Testis (tissue), 3 donors: ENCODE measurements around the gene C2orf81. TPM values are rescaled to one million over a fixed set of nuclear protein-coding genes. Genes with fewer than 3 reads are reported as not detected.
"Not testable (repeated sequence)": the region's sequence is repeated elsewhere in the genome, so short reads cannot be mapped to it uniquely, and the experiment has no call there.

ENCODE experiments used
- DNase-seq: peaks from one replicate; pipeline ENCODE4 v3.0.0-alpha.2; 2019
- H3K27ac ChIP-seq, 2 donors: fragments of 200-600 bp; sonication (generic); one replicate each; pipeline ENCODE4 v1.5.1; 2019
- H3K27me3 ChIP-seq: fragments of 200-600 bp; sonication (generic); one replicate; pipeline ENCODE4 v1.5.1; 2019
- H3K36me3 ChIP-seq: fragments of 200-600 bp; sonication (generic); one replicate; pipeline ENCODE4 v1.5.1; 2017; ENCODE audit warnings: low read depth; ENCODE audit errors: missing control alignments
- H3K4me1 ChIP-seq: fragments of 200-600 bp; sonication (generic); one replicate; pipeline ENCODE4 v1.5.1; 2019
- H3K4me3 ChIP-seq, 2 donors: fragments of 200-600 bp; sonication (generic); one replicate each; pipeline ENCODE4 v1.5.1; 2017 to 2019
- H3K9me3 ChIP-seq: fragments of 200-600 bp; sonication (generic); one replicate; pipeline ENCODE4 v1.5.1; 2017
- CTCF ChIP-seq, 3 experiments: fragments of 450-650 bp in 2 of 3; fragments of 200-600 bp in 1 of 3; sonication (generic) in 1 of 3; IDR thresholded peaks; one replicate each; pipeline ENCODE4 v1.5.1; 2016 to 2019; ENCODE audit warnings: antibody characterized with exemption in 3 of 3, mild to moderate bottlenecking in 2 of 3, moderate library complexity in 1 of 3
- POLR2A ChIP-seq: fragments of 450-650 bp; IDR thresholded peaks from one replicate; pipeline ENCODE4 v1.6.1; 2017; ENCODE audit warnings: antibody characterized with exemption, mild to moderate bottlenecking, moderate library complexity
- WGBS, 2 donors: methylation state at CpG; one replicate each; pipeline ENCODE4 v1.1.5; 2018; 5-methylcytosine and 5-hydroxymethylcytosine counted together
- intact Hi-C: fragments of 100-400 bp; cut with DNase I; formaldehyde crosslinking; loops from one replicate; pipeline ENCODE4 v1.15.1; 2023; ENCODE audit warnings: low total_unique reads
- polyA plus RNA-seq: library from polyadenylated mRNA; stranded (reverse); fragments of 350-450 nt; fragmentation: Illumina TruSeq; extraction: RNeasy Lipid Tissue Mini Kit (QIAGEN cat#74804); gene quantifications from one replicate; pipeline ENCODE4 v1.2.3, GENCODE V29; 2014; ENCODE audit warnings: low read depth, low replicate concordance; ENCODE audit not compliant: insufficient read depth
- total RNA-seq, 2 donors: library from RNA; depleted of rRNA; stranded (reverse); fragments of >200 nt; gene quantifications; one replicate each; pipeline ENCODE4 v1.2.3, GENCODE V29; 2016

Gene C2orf81
- total and polyA plus RNA-seq, 3 donors from 2014 or later: 10.4 to 23.1 (median 15.7) TPM

DNA sequence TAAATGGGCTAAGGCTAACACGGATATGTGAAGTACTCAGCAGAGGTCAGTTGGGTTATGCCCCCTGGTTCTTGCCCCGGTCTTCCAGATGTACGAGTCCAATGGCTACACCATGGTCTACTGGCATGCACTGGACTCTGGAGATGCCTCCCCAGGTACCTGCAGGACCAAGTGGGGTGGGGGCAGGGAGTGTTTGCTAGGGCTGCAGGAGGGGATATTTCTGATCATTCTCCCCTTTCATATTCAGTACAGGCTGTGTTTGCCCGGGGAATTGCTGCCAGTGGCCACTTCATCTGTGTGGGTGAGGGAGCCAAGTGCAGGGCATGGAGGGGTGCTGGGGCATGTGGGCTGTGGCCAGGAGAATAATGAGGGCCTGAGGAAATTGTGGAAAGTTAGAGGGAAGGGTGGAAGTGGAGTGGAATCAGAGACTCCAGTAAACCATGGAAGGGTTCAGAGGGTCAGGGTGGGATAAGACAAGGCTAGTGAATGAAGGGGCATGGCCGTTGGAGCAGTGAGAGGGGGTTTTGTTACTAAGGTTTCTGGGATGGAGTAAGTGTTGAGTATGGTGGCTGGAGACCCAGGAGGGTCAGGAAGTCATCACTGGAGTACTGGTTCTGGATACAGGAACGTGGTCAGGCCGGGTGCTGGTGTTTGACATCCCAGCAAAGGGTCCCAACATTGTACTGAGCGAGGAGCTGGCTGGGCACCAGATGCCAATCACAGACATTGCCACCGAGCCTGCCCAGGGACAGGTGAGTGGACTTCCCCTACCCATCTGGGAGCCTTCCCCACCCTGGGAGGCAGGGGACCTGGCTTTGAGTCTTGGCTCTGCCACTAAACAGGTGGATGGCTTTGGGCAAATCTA lies 2.0 kb upstream of the C2orf81 start:
- H3K27me3 ChIP-seq: no peaks in the 10 kb centered on the region
- TF ChIP-seq CTCF (IDR thresholded peaks at IDR 0.05): no peak
- no peak for TF ChIP-seq POLR2A
- no peaks in the 10 kb centered on the region for H3K9me3 ChIP-seq
- WGBS, 2 donors: 71 to 74% methylated on average over 9 of the region's 9 CpGs
- H3K4me3 ChIP-seq: no peak overlapping the region
- intact Hi-C loops: no loop called here
- DNase-seq: no peak
- H3K36me3 ChIP-seq: no peaks in the 10 kb centered on the region
- no peak overlapping the region for H3K27ac ChIP-seq
- H3K4me1 ChIP-seq: no peaks in the 10 kb centered on the region

DNA sequence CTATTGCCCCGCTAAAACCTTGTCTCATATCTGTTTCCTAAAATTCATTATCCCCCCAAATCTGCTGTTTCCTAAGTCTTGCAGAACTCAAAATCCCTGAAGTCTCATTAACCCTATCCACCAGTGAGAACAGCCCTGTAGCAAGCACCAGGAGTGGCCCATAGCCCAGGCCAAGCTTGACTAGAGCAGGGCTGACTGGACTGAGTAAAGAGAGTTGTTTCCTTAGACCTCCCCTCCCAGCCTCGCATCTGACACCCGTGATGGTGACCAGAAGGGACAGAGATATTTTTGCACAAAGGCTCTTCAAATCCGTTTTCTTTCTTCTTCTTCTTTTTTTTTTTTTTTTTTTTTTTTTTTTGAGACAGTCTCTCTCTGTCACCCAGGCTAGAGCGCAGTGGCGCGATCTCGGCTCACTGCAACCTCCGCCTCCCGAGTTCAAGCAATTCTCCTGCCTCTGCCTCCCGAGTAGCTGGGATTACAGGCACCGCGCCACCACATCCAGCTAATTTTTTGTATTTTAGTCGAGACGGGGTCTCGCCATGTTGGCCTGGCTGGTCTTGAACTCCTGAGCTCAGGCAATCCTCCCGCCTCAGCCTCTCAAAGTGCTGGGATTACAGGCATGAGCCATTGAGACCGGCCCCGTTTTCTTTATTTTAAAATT lies 846 bp downstream of the C2orf81 start:
- H3K27me3 ChIP-seq, H3K36me3 ChIP-seq, H3K27ac ChIP-seq, H3K4me1 ChIP-seq, intact Hi-C loops, H3K9me3 ChIP-seq, DNase-seq: not testable (repeated sequence)
- WGBS, 2 donors: 45 to 71% methylated on average over 19 of the region's 19 CpGs
- peak overlapping the region in 1 of 2 donors; percentile 67 for H3K4me3 ChIP-seq

DNA sequence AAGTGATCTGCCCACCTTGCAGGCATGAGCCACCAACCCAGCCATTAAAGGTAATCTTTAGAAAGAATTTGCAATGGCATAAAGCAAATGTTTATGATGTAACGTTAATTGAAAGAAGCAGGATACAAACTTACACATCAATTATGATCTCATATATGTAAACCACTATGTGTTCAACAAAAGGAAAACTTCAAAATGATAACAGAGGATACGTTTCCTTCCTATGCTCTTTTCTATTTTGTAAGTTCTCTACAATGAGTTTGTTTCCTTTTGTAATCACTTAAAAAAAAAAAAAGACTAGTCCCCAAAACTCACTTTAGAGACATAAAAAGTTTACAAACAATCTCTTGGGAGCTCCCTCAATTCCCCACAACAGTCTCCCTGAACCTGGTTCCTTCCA lies 1.4 kb downstream of the C2orf81 start:
- no peak overlapping the region for H3K4me3 ChIP-seq
- no peak for DNase-seq
- no peak for TF ChIP-seq CTCF (IDR thresholded peaks at IDR 0.05)
- TF ChIP-seq POLR2A: no peak
- intact Hi-C loops: no loop called here
- H3K27ac ChIP-seq: no peak overlapping the region
- H3K27me3 ChIP-seq: no peaks in the 10 kb centered on the region
- no peaks in the 10 kb centered on the region for H3K9me3 ChIP-seq
- H3K36me3 ChIP-seq: no peaks in the 10 kb centered on the region
- peaks cover 11% of the 10 kb centered on the region for H3K4me1 ChIP-seq
- 76 to 85% methylated on average over 2 of the region's 2 CpGs for WGBS, 2 donors

- no peaks in the 10 kb centered on the region for H3K9me3 ChIP-seq
- no peaks in the 10 kb centered on the region for H3K36me3 ChIP-seq
- TF ChIP-seq CTCF (IDR thresholded peaks at IDR 0.05): no peak
- TF ChIP-seq POLR2A: no peak
- no peaks in the 10 kb centered on the region for H3K27me3 ChIP-seq
- no peak for DNase-seq
- H3K4me1 ChIP-seq: peaks cover 18% of the 10 kb centered on the region
- no peak overlapping the region for H3K27ac ChIP-seq
- no peak overlapping the region for H3K4me3 ChIP-seq
- intact Hi-C loops: no loop called here
- 79 to 84% methylated on average over 1 of the region's 1 CpG for WGBS, 2 donors
Observed at GRCh38 chr2:74419345-74419744, 2.1 kb downstream of the C2orf81 start.

DNA sequence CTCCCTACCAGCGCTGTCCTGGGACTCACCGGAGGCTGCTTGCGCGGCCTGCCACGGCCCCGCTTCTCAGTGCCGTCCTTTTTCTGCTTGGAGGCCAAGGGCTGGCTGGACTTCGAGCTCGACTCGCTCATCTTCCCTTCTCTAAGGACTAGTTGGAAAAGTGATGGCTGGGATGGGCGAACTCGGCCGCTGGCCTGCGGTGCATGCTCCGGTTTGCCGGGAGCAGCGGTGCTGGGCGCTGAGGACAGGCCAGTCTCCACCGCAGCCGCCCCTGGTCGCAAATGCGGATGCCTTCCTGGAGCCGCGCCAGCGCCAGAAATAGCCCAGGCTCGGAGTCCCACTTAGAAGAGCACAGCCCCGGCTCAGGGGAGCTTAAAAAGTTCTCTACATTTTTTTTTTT lies 3.1 kb downstream of the C2orf81 start:
- TF ChIP-seq CTCF (IDR thresholded peaks at IDR 0.05): no peak
- TF ChIP-seq POLR2A: no peak
- no peak for DNase-seq
- H3K4me1 ChIP-seq: peaks cover 27% of the 10 kb centered on the region
- H3K27ac ChIP-seq: no peak overlapping the region
- no peaks in the 10 kb centered on the region for H3K9me3 ChIP-seq
- intact Hi-C loops: no loop called here
- H3K4me3 ChIP-seq: no peak overlapping the region
- no peaks in the 10 kb centered on the region for H3K27me3 ChIP-seq
- 63 to 82% methylated on average over 22 to 27 of the region's 27 CpGs for WGBS, 2 donors
- no peaks in the 10 kb centered on the region for H3K36me3 ChIP-seq
